ENCODE data around the gene APBA1. TPM values are rescaled to one million over a fixed set of nuclear protein-coding genes. Genes with fewer than 3 reads are reported as not detected.

The APBA1 gene
- total and polyA plus RNA-seq, 2 donors (not counting 1 experiment from before 2014, with no cell fraction given) = 0.01 to 0.05 TPM

DNA sequence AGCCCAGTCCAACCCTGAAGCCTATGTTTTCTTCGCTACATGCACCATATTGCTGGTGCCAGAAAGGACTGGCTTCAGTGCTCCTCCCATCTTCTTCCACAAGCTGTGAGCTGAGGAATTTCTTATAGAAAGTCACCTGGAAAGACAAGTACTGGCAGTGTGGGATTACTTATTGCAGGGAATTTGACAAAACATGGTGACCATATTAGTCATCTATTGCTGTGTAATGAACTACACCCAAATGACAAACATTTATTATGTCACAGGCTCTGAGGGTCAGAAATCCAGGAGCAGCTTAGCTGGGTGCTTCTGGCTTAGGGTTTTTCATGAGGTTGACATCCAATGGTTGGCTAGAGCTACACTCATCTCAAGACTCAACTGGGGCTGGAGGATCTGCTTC, 271.7 kb downstream of the APBA1 start:
- no peak for DNase-seq
- H3K9me3 Mint-ChIP-seq (ENCODE audit: insufficient read depth) = no peaks in the 10 kb centered on the region
- Histone ChIP-seq H4K20me1 (ENCODE audit: control insufficient read depth, insufficient read depth, low read length, poor library complexity, severe bottlenecking) (no peaks in the 10 kb centered on the region), H3K79me2 (ENCODE audit: control insufficient read depth, insufficient read depth, low read length) (no peaks in the 10 kb centered on the region), H3K4me2 (replicated peaks; ENCODE audit: low read depth, low read length, poor library complexity, severe bottlenecking) (no peak overlapping the region), H3K36me3 (replicated peaks in 1 of 2; ENCODE audit: control extremely low read depth in 1 of 2, control insufficient read depth in 1 of 2, extremely low read depth in 1 of 2, insufficient read depth in 2 of 2, low read length in 1 of 2) (no peaks in the 10 kb centered on the region), H3K4me1 (ENCODE audit: control insufficient read depth in 2 of 2, insufficient read depth in 2 of 2, low read length in 2 of 2) (no peaks in the 10 kb centered on the region), H3K27me3 (replicated peaks in 1 of 4; ENCODE audit: control extremely low read depth in 1 of 4, control insufficient read depth in 3 of 4, insufficient read depth in 4 of 4, low read length in 3 of 4) (no peaks in the 10 kb centered on the region), H3K4me3 (ENCODE audit: control extremely low read depth in 1 of 5, extremely low read depth in 1 of 5, insufficient read depth in 1 of 5, low read depth in 2 of 5, low read length in 4 of 5) (no peak overlapping the region), H3K9me3 (ENCODE audit: control extremely low read depth in 1 of 3, control insufficient read depth in 2 of 3, insufficient read depth in 1 of 3, low read length in 2 of 3) (no peaks in the 10 kb centered on the region), H3K9ac (ENCODE audit: low read length) (no peak overlapping the region), H2AFZ (ENCODE audit: insufficient read depth, low read depth, low read length, poor library complexity, severe bottlenecking) (no peak overlapping the region), H3K27ac (ENCODE audit: low read length in 2 of 2) (no peak overlapping the region)
- ChIA-PET CTCF (interaction anchor here (1.6 kb wide), 1 partner anchor 22 kb away, joined by 5 read pairs; no protein-coding TSS in a partner anchor), POLR2A (no interaction called here)
- intact Hi-C loops (cut with micrococcal nuclease) = no loop called here
- H3K4me1 Mint-ChIP-seq = no peaks in the 10 kb centered on the region
- no peak overlapping the region for H3K4me3 Mint-ChIP-seq
- 100% methylated on average over 1 of the region's 1 CpG for WGBS (ENCODE audit: insufficient coverage)
- no peak for ATAC-seq (ENCODE audit: low read depth)
- no peak for TF ChIP-seq EZH2 (IDR thresholded peaks at IDR 0.05; ENCODE audit: borderline replicate concordance, insufficient read depth, low read depth, low read length, poor library complexity, severe bottlenecking)
- TF ChIP-seq, protein P1, sequence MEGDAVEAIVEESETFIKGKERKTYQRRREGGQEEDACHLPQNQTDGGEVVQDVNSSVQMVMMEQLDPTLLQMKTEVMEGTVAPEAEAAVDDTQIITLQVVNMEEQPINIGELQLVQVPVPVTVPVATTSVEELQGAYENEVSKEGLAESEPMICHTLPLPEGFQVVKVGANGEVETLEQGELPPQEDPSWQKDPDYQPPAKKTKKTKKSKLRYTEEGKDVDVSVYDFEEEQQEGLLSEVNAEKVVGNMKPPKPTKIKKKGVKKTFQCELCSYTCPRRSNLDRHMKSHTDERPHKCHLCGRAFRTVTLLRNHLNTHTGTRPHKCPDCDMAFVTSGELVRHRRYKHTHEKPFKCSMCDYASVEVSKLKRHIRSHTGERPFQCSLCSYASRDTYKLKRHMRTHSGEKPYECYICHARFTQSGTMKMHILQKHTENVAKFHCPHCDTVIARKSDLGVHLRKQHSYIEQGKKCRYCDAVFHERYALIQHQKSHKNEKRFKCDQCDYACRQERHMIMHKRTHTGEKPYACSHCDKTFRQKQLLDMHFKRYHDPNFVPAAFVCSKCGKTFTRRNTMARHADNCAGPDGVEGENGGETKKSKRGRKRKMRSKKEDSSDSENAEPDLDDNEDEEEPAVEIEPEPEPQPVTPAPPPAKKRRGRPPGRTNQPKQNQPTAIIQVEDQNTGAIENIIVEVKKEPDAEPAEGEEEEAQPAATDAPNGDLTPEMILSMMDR (IDR thresholded peaks at IDR 0.05) = no peak
- no peak overlapping the region for H3K27ac Mint-ChIP-seq
- H3K27me3 Mint-ChIP-seq = peaks cover 19% of the 10 kb centered on the region

DNA sequence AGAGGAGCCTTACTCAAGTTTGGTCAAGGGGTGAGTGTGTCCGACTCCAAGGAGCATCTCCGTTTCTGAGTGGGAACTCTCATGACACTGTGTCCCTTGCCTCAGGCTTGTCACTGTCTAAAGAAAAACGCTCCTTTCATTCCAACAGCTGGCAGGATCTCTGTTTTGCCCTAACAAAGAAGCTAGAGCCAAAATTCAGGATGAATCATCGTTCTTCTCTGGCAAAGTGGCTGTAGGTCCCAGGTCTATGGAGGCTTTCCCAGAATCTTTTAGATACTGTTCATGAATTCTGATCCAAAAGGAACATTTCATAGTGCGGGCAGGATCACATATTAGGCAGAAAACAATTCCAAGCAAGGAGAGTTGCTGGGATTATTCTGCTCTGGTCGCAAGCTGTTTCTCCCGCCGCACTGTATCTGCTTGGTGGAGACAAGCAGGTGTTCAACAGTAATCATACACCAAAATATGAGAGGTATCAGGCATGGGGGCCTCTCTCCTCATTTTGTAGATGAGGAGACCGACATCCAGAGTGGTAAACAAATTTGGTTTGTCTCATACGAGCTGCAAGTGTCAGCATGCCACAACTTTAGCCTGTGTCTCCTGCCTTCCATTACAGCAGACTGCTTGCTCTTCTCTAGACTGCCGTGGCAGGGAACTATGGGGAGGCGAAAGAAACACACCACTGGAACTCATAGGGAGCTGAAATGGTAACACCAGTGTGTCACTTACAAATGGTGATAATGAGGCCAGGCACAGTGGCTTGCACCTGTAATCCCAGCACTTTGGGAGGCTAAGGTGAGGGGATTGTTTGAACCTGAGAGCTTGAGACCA, 274.6 kb downstream of the APBA1 start:
- intact Hi-C loops (cut with micrococcal nuclease) = no loop called here
- no peaks in the 10 kb centered on the region for H4K20me1 ChIP-seq (ENCODE audit: control insufficient read depth, insufficient read depth, low read length, poor library complexity, severe bottlenecking)
- H3K4me1 ChIP-seq (ENCODE audit: control insufficient read depth in 2 of 2, insufficient read depth in 2 of 2, low read length in 2 of 2) = no peaks in the 10 kb centered on the region
- no peak overlapping the region for H2AFZ ChIP-seq (ENCODE audit: insufficient read depth, low read depth, low read length, poor library complexity, severe bottlenecking)
- peaks cover 0 to 2% (median 0%) of the 10 kb centered on the region in 3 donors for H3K9me3 ChIP-seq (ENCODE audit: control extremely low read depth in 1 of 3, control insufficient read depth in 2 of 3, insufficient read depth in 1 of 3, low read length in 2 of 3)
- no peak overlapping the region for H3K4me3 ChIP-seq (ENCODE audit: control extremely low read depth in 1 of 5, extremely low read depth in 1 of 5, insufficient read depth in 1 of 5, low read depth in 2 of 5, low read length in 4 of 5)
- no peaks in the 10 kb centered on the region for H3K79me2 ChIP-seq (ENCODE audit: control insufficient read depth, insufficient read depth, low read length)
- H3K4me1 Mint-ChIP-seq = no peaks in the 10 kb centered on the region
- H3K27ac ChIP-seq (ENCODE audit: low read length in 2 of 2) = no peak overlapping the region
- no peak overlapping the region for H3K4me2 ChIP-seq (replicated peaks; ENCODE audit: low read depth, low read length, poor library complexity, severe bottlenecking)
- no peak overlapping the region for H3K4me3 Mint-ChIP-seq
- H3K27me3 ChIP-seq (replicated peaks in 1 of 4; ENCODE audit: control extremely low read depth in 1 of 4, control insufficient read depth in 3 of 4, insufficient read depth in 4 of 4, low read length in 3 of 4) = no peaks in the 10 kb centered on the region
- H3K27ac Mint-ChIP-seq = no peak overlapping the region
- H3K27me3 Mint-ChIP-seq = peaks cover 7% of the 10 kb centered on the region
- no peak for ATAC-seq (ENCODE audit: low read depth)
- H3K9me3 Mint-ChIP-seq (ENCODE audit: insufficient read depth) = no peaks in the 10 kb centered on the region
- POLR2A ChIA-PET = no interaction called here
- H3K36me3 ChIP-seq (replicated peaks in 1 of 2; ENCODE audit: control extremely low read depth in 1 of 2, control insufficient read depth in 1 of 2, extremely low read depth in 1 of 2, insufficient read depth in 2 of 2, low read length in 1 of 2) = no peaks in the 10 kb centered on the region
- TF ChIP-seq, protein P1 (IDR thresholded peaks at IDR 0.05) = no peak
- TF ChIP-seq EZH2 (IDR thresholded peaks at IDR 0.05; ENCODE audit: borderline replicate concordance, insufficient read depth, low read depth, low read length, poor library complexity, severe bottlenecking) = no peak
- CTCF ChIA-PET = no interaction called here
- H3K9ac ChIP-seq (ENCODE audit: low read length) = no peak overlapping the region
- DNase-seq = no peak
- 93% methylated on average over 7 of the region's 12 CpGs for WGBS (ENCODE audit: insufficient coverage)

All from B cell (primary cell).